HepG2 (cell line): ENCODE data around the gene NSUN3. TPM values are rescaled to one million over a fixed set of nuclear protein-coding genes. Genes with fewer than 3 reads are reported as not detected.

ENCODE experiments used
- ATAC-seq: fragments of 200-7000 bp; cut with Tn5 transposase; 3 replicates; pipeline ENCODE4 v1.9.1; 2020; ENCODE audit warnings: mild to moderate bottlenecking, moderate library complexity
- BruUV-seq: library from RNA; stranded (reverse); fragments of 400-500 nt; replicated peaks from 2 replicates; lab custom pipeline; 2021; lab: Mats Ljungman, UMichigan
- CTCF ChIA-PET: fragments of 300-600 bp; formaldehyde crosslinking; extraction: SDS; loops from one replicate; lab custom pipeline; 2021; ENCODE audit warnings: low total read pairs, inconsistent platforms, low intra/inter-chr PET ratio; lab: Yijun Ruan, JAX
- POLR2A ChIA-PET: fragments of 350-600 bp; sonication (Branson Sonifier 250); formaldehyde crosslinking; loops from one replicate; lab custom pipeline; 2020; ENCODE audit warnings: antibody characterized with exemption, inconsistent platforms; lab: Yijun Ruan, JAX
- DNase-seq: peaks from one replicate; pipeline ENCODE4 v3.0.0-alpha.2; 2015; ENCODE audit warnings: low spot score
- FAIRE-seq: peaks from 3 replicates; lab custom pipeline; 2011; peaks lifted over from hg19 to GRCh38; lab: Jason Lieb, UNC
- H2AFZ ChIP-seq: one replicate; pipeline ENCODE4 v1.6.1; 2011; ENCODE audit warnings: low read length, inconsistent platforms
- H3K27ac ChIP-seq: fragments of 300-600 bp; 3 replicates; pipeline ENCODE4 v1.8.0; 2011; ENCODE audit warnings: mixed run types, mild to moderate bottlenecking, mixed read lengths, low read length, inconsistent platforms; ENCODE audit not compliant: insufficient read depth; ENCODE audit errors: extremely low read length
- H3K27me3 ChIP-seq, 2 experiments: fragments of 200-600 bp in 1 of 2; 2 replicates in 1 of 2; 3 replicates in 1 of 2; pipeline versions ENCODE4 v1.6.0 to v1.8.0; 2011; ENCODE audit warnings: low read length in 2 of 2, mild to moderate bottlenecking in 2 of 2, moderate library complexity in 2 of 2, inconsistent platforms in 1 of 2; ENCODE audit not compliant: insufficient read depth in 2 of 2, control insufficient read depth in 1 of 2
- H3K36me3 ChIP-seq, 2 experiments: fragments of 200-600 bp in 1 of 2; replicated peaks in 1 of 2; 2 replicates in 1 of 2; 3 replicates in 1 of 2; pipeline versions ENCODE4 v1.5.1 to v1.8.0; 2011; ENCODE audit warnings: low read length in 2 of 2, inconsistent platforms in 1 of 2; ENCODE audit not compliant: insufficient read depth in 2 of 2, control insufficient read depth in 1 of 2
- H3K4me1 ChIP-seq: 2 replicates; pipeline ENCODE4 v1.5.1; 2012; ENCODE audit warnings: low read length, inconsistent platforms; ENCODE audit not compliant: insufficient read depth
- H3K4me2 ChIP-seq: 2 replicates; pipeline ENCODE4 v1.6.0; 2011; ENCODE audit warnings: low read depth, low read length, inconsistent platforms
- H3K4me3 ChIP-seq, 3 experiments: fragments of 200-600 bp in 1 of 3; sonication (generic), shearing (Covaris generic) in 1 of 3; replicated peaks in 1 of 3; 2 replicates each; pipeline ENCODE4 v1.5.1; 2011 to 2016; ENCODE audit warnings: low read length in 3 of 3, inconsistent platforms in 2 of 3, low read depth in 2 of 3, mild to moderate bottlenecking in 2 of 3, control low read depth in 1 of 3, mixed read lengths in 1 of 3; ENCODE audit not compliant: insufficient read depth in 1 of 3
- H3K79me2 ChIP-seq: one replicate; pipeline ENCODE4 v1.6.1; 2011; ENCODE audit warnings: low read length, inconsistent platforms; ENCODE audit not compliant: insufficient read depth
- H3K9ac ChIP-seq: 2 replicates; pipeline ENCODE4 v1.6.0; 2011; ENCODE audit warnings: mild to moderate bottlenecking, low read depth, low read length, inconsistent platforms; ENCODE audit not compliant: insufficient read depth
- H3K9me3 ChIP-seq: 2 replicates; pipeline ENCODE4 v1.5.1; 2012; ENCODE audit warnings: mild to moderate bottlenecking, low read length
- H4K20me1 ChIP-seq: 2 replicates; pipeline ENCODE4 v1.6.0; 2011; ENCODE audit warnings: inconsistent platforms, mild to moderate bottlenecking, low read length, moderate library complexity; ENCODE audit not compliant: insufficient read depth
- ATF4 ChIP-seq, 2 experiments: fragments of 450-650 bp in 1 of 2; sonication (generic) in 1 of 2; formaldehyde crosslinking; IDR thresholded peaks; 2 replicates each; pipeline versions ENCODE4 v1.5.0 to v1.8.0; 2020 to 2022; ENCODE audit warnings: mild to moderate bottlenecking in 1 of 2, missing genetic modification reagents in 1 of 2
- ATF6 ChIP-seq: sonication (generic); formaldehyde crosslinking; conservative IDR thresholded peaks from 2 replicates; pipeline ENCODE4 v1.4.0; 2020; ENCODE audit warnings: missing genetic modification reagents
- FOXP4 ChIP-seq: sonication (generic); formaldehyde crosslinking; IDR thresholded peaks from 2 replicates; pipeline ENCODE4 v1.4.0; 2020; ENCODE audit warnings: missing genetic modification reagents
- GPBP1L1 ChIP-seq: sonication (generic); formaldehyde crosslinking; IDR thresholded peaks from 2 replicates; pipeline ENCODE4 v1.5.0; 2020; ENCODE audit warnings: mild to moderate bottlenecking, missing genetic modification reagents
- MLXIP ChIP-seq: sonication (generic); formaldehyde crosslinking; IDR thresholded peaks from 2 replicates; pipeline ENCODE4 v1.9.0; 2021; ENCODE audit warnings: missing genetic modification reagents, borderline replicate concordance
- NR2F2 ChIP-seq: IDR thresholded peaks from 2 replicates; pipeline ENCODE4 v1.6.1; 2012; ENCODE audit warnings: low read depth, inconsistent platforms, borderline replicate concordance
- TBL1XR1 ChIP-seq: fragments of 150-350 bp; IDR thresholded peaks from 2 replicates; pipeline ENCODE4 v1.6.1; 2014; ENCODE audit warnings: borderline replicate concordance, low read length; ENCODE audit not compliant: partially characterized antibody
- UBTF ChIP-seq: sonication (generic); formaldehyde crosslinking; IDR thresholded peaks from 2 replicates; pipeline ENCODE4 v1.4.0; 2020; ENCODE audit warnings: mild to moderate bottlenecking, missing genetic modification reagents
- ZIK1 ChIP-seq: sonication (generic); formaldehyde crosslinking; IDR thresholded peaks from 2 replicates; pipeline ENCODE4 v1.5.0; 2020; ENCODE audit warnings: mild to moderate bottlenecking, low read depth, missing genetic modification reagents, borderline replicate concordance
- ZNF260 ChIP-seq: sonication (generic); formaldehyde crosslinking; IDR thresholded peaks from 2 replicates; pipeline ENCODE4 v1.4.0; 2020; ENCODE audit warnings: missing genetic modification reagents, low read depth, mild to moderate bottlenecking, borderline replicate concordance
- ZNF782 ChIP-seq: sonication (generic); formaldehyde crosslinking; IDR thresholded peaks from 2 replicates; pipeline ENCODE4 v1.4.0; 2020; ENCODE audit warnings: missing genetic modification reagents, mild to moderate bottlenecking, borderline replicate concordance
- WGBS: methylation state at CpG from one replicate; pipeline ENCODE4 v1.1.6; 2017; ENCODE audit warnings: low lambda C conversion rate; 5-methylcytosine and 5-hydroxymethylcytosine counted together
- in situ Hi-C: cut with HindIII; loops from 2 replicates; pipeline ENCODE4 v1.10.0; 2017; ENCODE audit warnings: low pct_unique_long_range_greater_than_20kb; ENCODE audit not compliant: extremely low pct_ligation_motif_present
- intact Hi-C: fragments of 100-400 bp; cut with micrococcal nuclease; formaldehyde crosslinking; loops from one replicate; pipeline ENCODE4 v1.10.0; 2022; ENCODE audit not compliant: unreplicated experiment
- polyA plus RNA-seq, 8 experiments: library from polyadenylated mRNA; depleted of rRNA in 3 of 8; stranded (reverse) in 7 of 8; unstranded in 1 of 8; fragments of >200 nt; fragmentation: Illumina TruSeq in 4 of 8; extraction: Trizol in 4 of 8; gene quantifications; 2 replicates each; pipeline versions ENCODE4 v1.2.1 to v1.2.3, GENCODE V29; 2011 to 2016; ENCODE audit warnings: low read depth in 4 of 8, missing spikeins in 1 of 8, mixed read lengths in 1 of 8; ENCODE audit not compliant: insufficient read depth in 1 of 8
- total RNA-seq, 5 experiments: library from RNA; depleted of rRNA; stranded (reverse); fragments of >200 nt; fragmentation: Illumina TruSeq; extraction: Trizol; gene quantifications; 2 replicates each; pipeline ENCODE4 v1.2.3, GENCODE V29; 2016; ENCODE audit warnings: low read depth in 1 of 5

NSUN3 gene
- total and polyA plus RNA-seq, 2 of the 13 experiments (the other 11 are each of a cell fraction or from before 2014, with no cell fraction given) = 3.2 to 10.6 TPM

GRCh38 chr3:94167796-94168195 is 104.9 kb downstream of the NSUN3 start:
- BruUV-seq = no TSS peak
- CTCF ChIA-PET = no interaction called here
- Histone ChIP-seq H2AFZ (no peak overlapping the region), H3K9me3 (no peaks in the 10 kb centered on the region), H3K4me2 (no peak overlapping the region), H3K27me3 (no peaks in the 10 kb centered on the region; a peak in 1 of 5 replicates), H4K20me1 (no peaks in the 10 kb centered on the region), H3K79me2 (no peaks in the 10 kb centered on the region), H3K9ac (no peak overlapping the region), H3K4me3 (no peak overlapping the region), H3K27ac (no peak overlapping the region), H3K36me3 (no peaks in the 10 kb centered on the region), H3K4me1 (no peaks in the 10 kb centered on the region)
- no peak for DNase-seq
- no peak for FAIRE-seq
- intact Hi-C loops (no loop called here), in situ Hi-C loops (no loop called here)
- 33% methylated on average over 6 of the region's 6 CpGs for WGBS
- ATAC-seq = no peak
- POLR2A ChIA-PET = no interaction called here
- TF ChIP-seq NR2F2 = no peak
- no peak for TF ChIP-seq UBTF (CRISPR knock-in tag)
- no peak for TF ChIP-seq ATF6
- no peak for TF ChIP-seq FOXP4 (CRISPR knock-in tag)
- no peak for TF ChIP-seq ZIK1 (CRISPR knock-in tag)
- no peak for TF ChIP-seq ZNF260 (CRISPR knock-in tag)
- no peak for TF ChIP-seq MLXIP
- no peak for TF ChIP-seq GPBP1L1 (CRISPR knock-in tag)
- TF ChIP-seq ZNF782 (CRISPR knock-in tag) = no peak
- no peak for TF ChIP-seq ATF4 (CRISPR knock-in tag; IDR thresholded peaks at IDR 0.05)
- TF ChIP-seq TBL1XR1 = no peak
